NCI-H510A treated with DMSO at 0.1 percent for 48 hours (cell line): ENCODE data around the gene CCL28.
A peak's percentile ranks its signal among the peaks of the same experiment; 100 is the strongest.
"Not testable (repeated sequence)": the region's sequence is repeated elsewhere in the genome, so short reads cannot be mapped to it uniquely, and the experiment has no call there.

Experiments
- DNase-seq: peaks from one replicate; lab custom pipeline; 2025; lab: John Stamatoyannopoulos, UW

Gene CCL28

DNA sequence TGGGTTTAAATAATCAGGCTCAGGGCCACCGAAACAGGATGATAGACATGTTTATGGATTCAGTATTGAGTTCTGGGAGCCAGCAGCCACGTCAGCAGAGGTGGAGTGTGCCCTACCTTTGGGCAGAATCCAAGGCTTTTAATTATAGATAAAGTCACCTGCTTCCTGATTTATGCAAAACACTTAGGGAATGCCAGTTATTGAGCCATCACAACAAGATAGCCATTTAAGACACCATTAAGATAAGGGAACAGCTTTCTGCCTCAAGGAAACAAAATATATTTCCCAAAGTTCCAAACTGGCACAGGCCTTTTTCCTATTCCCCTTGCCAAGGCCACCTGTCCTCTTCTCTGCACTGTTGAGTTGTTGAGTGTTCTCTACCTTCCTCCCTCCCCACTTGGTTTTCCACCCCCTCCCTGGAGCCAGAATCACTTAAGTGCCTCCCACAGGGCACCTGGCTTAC, 2.4 kb downstream of the CCL28 start:
- DNase-seq, result peak; percentile 85

DNA sequence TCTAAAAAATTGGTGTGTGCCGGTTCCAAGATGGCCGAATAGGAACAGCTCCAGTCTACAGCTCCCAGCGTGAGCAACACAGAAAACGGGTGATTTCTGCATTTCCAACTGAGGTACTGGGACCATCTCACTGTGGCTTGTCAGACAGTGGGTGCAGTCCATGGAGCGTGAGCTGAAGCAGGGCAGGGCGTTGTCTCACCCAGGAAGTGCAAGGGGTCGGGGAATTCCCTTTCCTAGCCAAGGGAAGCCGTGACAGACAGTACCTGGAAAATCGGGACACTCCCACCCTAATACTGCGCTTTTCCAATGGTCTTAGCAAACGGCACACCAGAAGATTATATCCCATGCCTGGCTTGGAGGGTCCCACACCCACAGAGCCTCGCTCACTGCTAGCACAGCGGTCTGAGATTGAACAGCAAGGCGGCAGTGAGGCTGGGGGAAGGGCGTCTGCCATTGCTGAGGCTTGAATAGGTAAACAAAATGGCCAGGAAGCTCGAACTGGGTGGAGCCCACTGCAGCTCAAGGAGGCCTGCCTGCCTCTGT, 9.6 kb downstream of the CCL28 start:
- DNase-seq, result not testable (repeated sequence)

DNA sequence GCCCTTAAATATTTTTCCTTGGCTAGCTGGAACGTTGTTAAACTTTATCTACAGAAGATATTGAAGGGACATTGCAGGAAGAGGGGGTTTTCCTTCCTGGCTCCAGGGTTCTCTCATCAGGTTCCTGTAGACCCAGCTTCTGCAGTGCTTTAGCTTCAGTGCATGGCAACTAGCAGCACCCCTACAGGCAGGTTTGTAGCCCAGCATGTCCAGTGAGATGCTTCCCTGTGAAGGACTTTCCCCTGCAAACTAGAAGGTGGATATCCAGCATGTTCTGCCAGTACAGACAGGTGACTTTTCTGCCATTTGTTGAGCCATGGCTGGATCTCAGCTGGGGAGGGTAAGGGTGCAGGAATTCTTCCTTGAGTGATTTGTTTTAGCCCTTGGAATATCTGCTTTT, 10.4 kb downstream of the CCL28 start:
- no peak for DNase-seq

- DNase-seq, result no peak
These were observed 12.1 kb downstream of the CCL28 start for GRCh38 chr5:43400082-43400481.

- DNase-seq, result no peak
These were observed 15.4 kb downstream of the CCL28 start for GRCh38 chr5:43396762-43397304.

- no peak for DNase-seq
These were observed 21.7 kb downstream of the CCL28 start for GRCh38 chr5:43390471-43390870.

- DNase-seq, result peak; percentile 91
These were observed 22.4 kb downstream of the CCL28 start for GRCh38 chr5:43389679-43390329.

DNA sequence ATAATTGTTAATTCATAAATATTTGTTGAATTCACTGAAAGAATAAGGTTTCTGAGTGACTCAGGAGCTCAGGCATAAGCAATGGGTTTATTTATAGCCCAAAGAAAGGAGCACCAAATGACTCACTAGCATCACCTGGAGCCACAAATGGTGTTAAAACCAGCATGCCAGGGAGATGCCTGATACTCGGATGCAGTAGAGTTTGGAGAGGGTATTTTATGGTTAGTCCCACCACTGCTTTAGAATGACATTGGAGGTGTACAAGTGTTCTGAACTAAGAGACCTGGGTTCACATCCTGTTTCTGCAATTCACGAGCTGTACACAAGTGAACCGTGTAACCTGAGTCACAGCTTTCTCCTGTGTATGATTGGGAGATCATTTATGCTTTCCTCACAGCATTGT, 25.2 kb downstream of the CCL28 start:
- DNase-seq, result no peak

DNA sequence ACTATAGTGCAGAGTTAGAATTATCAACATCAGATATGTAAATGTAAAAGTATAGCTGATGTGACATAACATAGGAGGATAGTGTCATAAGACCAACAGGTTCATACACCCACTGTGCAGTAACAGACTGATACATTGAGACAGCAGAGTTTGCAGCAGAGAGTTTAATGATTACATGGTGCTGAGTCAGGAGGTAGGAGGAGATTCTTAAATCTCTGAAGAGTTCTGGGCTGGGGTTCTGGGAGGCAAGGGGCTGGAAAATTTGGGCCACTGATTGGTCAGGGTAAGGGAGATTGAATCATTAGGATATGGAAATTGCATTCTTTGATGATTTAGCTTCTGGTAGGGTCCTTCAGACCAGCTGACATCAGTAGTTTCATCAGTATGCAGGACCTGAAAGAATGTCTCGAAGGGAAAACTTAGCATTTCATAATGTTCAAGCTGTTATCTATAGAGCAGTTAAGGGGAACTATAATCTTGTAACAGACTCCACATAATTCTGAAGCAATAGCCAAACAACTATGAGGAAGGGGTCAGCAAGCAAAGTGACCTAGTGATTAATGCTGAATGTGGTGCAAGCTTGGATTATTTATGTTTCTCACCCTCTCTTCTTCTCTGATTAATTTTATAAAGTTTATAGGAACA, 35.6 kb downstream of the CCL28 start:
- no peak for DNase-seq

DNA sequence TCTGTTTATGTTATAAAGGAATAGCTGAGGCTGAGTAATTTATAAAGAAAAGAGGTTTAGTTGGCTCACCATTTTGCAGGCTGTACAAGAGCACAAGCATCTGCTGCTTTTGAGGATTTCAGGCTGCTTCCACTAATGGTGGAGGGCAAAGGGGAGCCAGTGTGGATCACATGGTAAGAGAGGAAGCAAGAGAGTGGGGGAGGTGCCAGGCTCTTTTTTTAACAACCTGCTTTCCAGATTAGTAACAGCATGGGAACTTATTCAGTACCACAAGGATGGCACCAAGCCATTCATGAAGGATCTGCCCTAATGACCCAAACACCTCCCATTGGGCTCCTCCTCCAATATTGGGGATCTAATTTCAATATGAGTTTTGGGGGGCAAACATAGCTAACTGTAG, 40.4 kb downstream of the CCL28 start:
- DNase-seq, result no peak

DNA sequence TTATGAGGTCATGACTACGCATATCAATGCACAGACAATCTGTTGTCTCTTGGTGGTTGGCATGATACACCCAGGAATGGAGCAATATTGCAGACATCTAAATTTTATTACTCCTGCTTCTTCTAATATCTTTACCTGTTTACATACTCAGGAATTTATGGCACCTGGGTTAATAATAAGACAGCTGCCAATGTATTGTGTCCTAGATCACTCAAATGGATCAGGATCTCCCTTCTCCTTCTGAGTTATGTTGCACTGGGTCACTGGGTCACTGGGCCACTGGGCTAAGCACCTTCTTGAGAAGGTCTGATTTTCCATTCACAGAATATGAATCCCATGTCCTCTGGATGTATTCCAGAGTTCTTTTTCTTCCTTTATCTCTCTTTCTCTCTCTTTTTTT, 41.8 kb downstream of the CCL28 start:
- no peak for DNase-seq

GRCh38 chr5:43369651-43370050, 42.5 kb downstream of the CCL28 start:
- no peak for DNase-seq

- DNase-seq, result no peak
These were observed 44.1 kb downstream of the CCL28 start for GRCh38 chr5:43367909-43368669.

GRCh38 chr5:43367453-43367852, 44.7 kb downstream of the CCL28 start:
- DNase-seq, result no peak

GRCh38 chr5:43366680-43367246, 45.4 kb downstream of the CCL28 start:
- DNase-seq, result not testable (repeated sequence)

DNA sequence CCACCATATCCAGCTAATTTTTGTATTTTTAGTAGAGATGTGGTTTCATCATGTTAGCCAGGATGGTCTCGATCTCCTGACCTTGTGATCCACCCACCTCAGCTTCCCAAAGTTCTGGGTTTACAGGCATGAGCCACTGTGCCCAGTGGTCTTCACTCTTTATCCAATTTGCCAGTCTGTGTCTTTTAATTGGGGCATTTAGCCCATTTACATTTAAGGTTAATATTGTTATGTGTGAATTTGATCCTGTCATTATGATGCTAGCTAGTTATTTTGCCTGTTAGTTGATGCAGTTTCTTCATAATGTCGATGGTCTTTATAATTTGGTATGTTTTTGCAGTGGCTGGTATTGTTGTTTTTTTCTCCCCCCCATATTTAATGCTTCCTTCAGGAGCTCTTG, 47.0 kb downstream of the CCL28 start:
- not testable (repeated sequence) for DNase-seq

DNA sequence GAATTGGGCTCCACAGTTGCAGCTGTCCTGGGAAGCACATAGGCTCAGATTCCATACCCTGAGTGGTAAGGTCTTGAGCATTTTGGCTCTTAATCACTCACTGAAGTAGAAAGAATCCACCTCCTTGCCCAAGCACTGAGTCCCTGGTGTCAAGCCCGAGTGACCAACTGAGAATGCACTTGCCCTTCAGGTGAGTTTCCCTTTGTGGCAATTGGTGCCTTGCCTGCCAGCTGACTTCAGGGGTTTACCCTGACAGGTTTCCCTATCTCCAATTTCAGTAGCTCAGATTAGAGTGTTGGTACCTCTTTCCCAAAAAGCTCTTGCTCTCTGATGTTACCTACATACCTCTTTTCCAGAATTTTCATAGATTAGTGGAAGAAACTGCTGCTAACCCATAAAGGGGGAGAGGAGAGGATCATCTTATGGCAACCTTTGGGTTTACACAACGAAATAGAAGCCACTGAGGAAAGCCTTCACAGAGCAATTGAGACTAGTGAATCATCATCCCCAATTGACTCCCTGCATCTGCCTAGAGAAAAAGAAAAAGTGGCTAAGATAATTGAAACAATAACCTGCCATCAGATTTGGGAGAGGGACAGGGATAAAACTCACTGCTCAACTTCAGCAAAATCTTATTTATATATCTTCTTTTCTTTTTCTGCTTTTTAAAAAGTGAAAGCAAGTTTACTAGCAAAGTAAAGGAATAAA, 48.6 kb downstream of the CCL28 start:
- no peak for DNase-seq

DNA sequence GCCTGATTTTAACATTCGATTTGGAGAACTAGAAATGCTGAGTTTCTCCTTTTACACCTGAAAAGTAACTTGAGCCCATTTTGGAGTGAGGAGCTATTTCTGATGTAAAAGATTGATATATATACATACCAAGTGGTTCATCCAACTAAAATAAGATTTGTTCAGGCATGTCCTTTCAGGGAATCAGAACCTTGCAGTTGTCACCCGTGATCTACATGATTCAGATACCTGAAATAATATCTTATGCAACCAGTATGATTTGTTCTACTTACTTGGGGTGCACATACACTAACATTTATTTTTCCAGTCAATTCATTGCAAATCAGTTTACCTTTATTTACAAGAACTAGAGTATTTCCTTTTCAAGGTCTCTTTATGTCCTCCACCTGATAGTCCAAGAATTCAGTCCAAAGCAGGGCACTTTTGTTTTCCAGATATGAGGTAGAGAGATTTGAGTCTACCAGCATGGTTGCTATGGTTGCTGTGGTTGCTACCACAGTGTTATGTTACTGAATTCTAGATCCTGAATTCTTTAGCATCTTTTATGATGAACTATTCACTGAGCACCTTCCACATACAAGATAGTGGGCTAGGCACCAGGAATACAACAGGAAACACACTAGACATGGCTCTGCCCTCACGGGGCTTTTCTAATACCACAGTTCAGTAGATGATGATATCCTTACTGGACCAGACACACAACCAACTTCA, 49.3 kb downstream of the CCL28 start:
- DNase-seq, result no peak

DNA sequence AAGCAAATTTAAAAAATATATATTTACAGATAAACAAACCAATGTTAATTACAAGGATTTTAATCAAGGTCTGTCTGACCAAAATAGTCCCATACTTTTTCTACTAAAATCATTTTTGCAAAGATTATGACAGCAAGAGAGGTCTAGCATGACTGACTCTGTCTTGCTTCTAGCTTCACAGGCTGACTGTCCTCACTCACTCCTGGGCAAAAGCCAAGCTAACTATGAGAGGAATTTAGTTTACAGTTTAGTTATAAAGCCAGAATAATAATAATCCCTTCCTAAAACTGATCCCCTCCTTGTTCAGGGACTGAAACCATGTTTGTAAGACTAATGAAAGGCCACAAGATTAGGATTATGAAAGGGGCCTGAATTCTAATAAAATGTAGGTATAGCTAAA, 53.5 kb downstream of the CCL28 start:
- DNase-seq, result no peak

DNA sequence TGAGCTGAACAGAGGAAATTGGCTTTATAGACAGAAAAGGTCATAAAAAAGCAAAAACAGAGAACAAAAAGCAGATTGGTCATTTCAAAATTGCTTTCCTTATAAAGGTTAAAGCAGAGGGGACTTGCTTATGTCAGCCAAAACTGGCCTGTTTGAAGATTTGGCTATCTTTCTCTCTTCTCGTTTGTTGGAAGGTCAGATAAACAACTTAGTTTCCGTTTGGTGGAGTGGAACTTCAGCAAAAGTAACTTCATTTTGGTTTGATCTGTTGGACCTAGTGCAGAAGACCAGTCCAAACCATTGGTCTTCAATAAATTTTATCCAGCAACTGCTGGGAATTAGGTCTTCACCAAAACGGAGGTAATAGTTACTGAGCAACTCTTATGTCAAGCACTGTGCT, 53.9 kb downstream of the CCL28 start:
- no peak for DNase-seq

DNA sequence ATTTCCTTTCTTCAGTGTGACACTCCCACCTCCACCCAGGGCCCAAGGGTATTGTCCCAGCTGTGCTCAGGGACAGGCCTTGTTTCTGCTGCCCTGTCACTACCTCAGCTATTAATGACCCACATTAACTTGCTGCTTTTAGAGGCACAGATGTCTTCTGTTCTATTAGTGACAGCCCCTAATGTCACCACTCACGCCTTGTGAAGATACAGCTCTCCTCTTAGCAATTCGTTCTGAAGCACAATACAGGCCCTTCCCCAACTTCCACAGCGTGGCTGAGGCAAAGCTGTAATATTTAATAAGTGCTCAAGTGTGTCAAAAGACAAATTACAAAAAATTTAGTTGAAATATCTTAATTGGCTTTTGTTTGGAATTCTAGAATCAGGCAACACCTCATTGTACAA, 54.3 kb downstream of the CCL28 start:
- no peak for DNase-seq
